ENCODE measurements around the gene LY9.

LY9 gene

DNA sequence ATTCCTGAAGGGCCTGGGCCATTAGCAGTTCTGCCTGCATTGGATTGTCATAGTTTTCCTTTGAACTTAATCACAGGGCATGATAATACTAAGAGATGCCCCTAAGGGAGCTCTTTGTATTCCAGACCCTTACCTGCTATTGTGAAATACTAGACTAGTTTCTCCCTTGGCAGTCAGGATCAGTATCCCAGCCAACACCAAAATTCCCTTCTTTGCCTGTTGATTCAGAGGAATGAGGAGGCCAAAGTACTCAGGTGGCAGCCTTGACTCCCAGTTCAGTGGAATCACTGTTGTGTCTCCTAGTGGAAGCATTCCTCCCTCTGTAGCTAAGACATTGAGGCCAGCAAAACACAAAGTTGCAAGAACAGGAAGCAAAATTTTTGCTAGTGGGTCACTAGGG, 36.2 kb upstream of the LY9 start:
- Histone ChIP-seq H3K27ac (ENCODE audit: low read depth, low read length) (no peak overlapping the region), H3K4me1 (ENCODE audit: control insufficient read depth, low read length) (no peaks in the 10 kb centered on the region), H3F3A (ENCODE audit: control insufficient read depth, insufficient read depth) (no peaks in the 10 kb centered on the region), H3K9me3 (ENCODE audit: control insufficient read depth, insufficient read depth, low read length) (no peaks in the 10 kb centered on the region), H3K27me3 (ENCODE audit: control insufficient read depth, low read length) (no peaks in the 10 kb centered on the region), H3K79me2 (ENCODE audit: control insufficient read depth, low read length) (no peaks in the 10 kb centered on the region), H4K20me1 (ENCODE audit: control insufficient read depth, insufficient read depth, low read depth, low read length) (no peaks in the 10 kb centered on the region), H3K4me3 (ENCODE audit: low read length) (no peak overlapping the region), H3K4me2 (ENCODE audit: low read length) (no peak overlapping the region), H3K9me2 (replicated peaks; ENCODE audit: control insufficient read depth, low read length) (no peaks in the 10 kb centered on the region), H3K36me3 (ENCODE audit: control insufficient read depth, low read length) (no peaks in the 10 kb centered on the region)
- no peak for TF ChIP-seq EZH2phosphoT487 (IDR thresholded peaks at IDR 0.05; ENCODE audit: borderline replicate concordance, low read length)
- TF ChIP-seq, protein P1, sequence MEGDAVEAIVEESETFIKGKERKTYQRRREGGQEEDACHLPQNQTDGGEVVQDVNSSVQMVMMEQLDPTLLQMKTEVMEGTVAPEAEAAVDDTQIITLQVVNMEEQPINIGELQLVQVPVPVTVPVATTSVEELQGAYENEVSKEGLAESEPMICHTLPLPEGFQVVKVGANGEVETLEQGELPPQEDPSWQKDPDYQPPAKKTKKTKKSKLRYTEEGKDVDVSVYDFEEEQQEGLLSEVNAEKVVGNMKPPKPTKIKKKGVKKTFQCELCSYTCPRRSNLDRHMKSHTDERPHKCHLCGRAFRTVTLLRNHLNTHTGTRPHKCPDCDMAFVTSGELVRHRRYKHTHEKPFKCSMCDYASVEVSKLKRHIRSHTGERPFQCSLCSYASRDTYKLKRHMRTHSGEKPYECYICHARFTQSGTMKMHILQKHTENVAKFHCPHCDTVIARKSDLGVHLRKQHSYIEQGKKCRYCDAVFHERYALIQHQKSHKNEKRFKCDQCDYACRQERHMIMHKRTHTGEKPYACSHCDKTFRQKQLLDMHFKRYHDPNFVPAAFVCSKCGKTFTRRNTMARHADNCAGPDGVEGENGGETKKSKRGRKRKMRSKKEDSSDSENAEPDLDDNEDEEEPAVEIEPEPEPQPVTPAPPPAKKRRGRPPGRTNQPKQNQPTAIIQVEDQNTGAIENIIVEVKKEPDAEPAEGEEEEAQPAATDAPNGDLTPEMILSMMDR (IDR thresholded peaks at IDR 0.05; ENCODE audit: low read depth, low read length, poor library complexity, severe bottlenecking): no peak

DNA sequence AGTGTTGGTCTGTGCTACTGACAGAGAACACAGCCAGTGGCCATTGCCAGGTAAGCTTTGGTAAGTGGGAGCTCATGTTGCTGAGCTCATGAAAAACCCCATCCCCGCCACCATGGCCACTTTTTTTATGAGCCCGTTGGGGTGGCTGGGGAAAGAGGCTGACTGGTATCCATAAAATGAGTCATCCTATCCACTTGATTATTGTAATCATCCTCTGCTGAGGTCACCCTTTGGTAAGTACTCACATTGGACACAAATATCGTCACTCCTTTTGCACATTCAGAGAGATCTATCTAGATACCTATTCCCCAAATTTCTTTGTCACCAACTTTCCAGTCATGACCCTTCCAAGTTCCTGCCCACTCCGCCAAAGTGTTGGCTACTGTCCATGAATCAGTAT, 34.9 kb upstream of the LY9 start:
- no peaks in the 10 kb centered on the region for H3K9me2 ChIP-seq (replicated peaks; ENCODE audit: control insufficient read depth, low read length)
- H3K36me3 ChIP-seq (ENCODE audit: control insufficient read depth, low read length): no peaks in the 10 kb centered on the region
- no peaks in the 10 kb centered on the region for H3K4me1 ChIP-seq (ENCODE audit: control insufficient read depth, low read length)
- TF ChIP-seq EZH2phosphoT487 (IDR thresholded peaks at IDR 0.05; ENCODE audit: borderline replicate concordance, low read length): no peak
- TF ChIP-seq, protein P1 (IDR thresholded peaks at IDR 0.05; ENCODE audit: low read depth, low read length, poor library complexity, severe bottlenecking): no peak
- no peak overlapping the region for H3K4me2 ChIP-seq (ENCODE audit: low read length)
- H3F3A ChIP-seq (ENCODE audit: control insufficient read depth, insufficient read depth): no peaks in the 10 kb centered on the region
- H3K27me3 ChIP-seq (ENCODE audit: control insufficient read depth, low read length): no peaks in the 10 kb centered on the region
- no peak overlapping the region for H3K4me3 ChIP-seq (ENCODE audit: low read length)
- no peak overlapping the region for H3K27ac ChIP-seq (ENCODE audit: low read depth, low read length)
- no peaks in the 10 kb centered on the region for H3K9me3 ChIP-seq (ENCODE audit: control insufficient read depth, insufficient read depth, low read length)
- H3K79me2 ChIP-seq (ENCODE audit: control insufficient read depth, low read length): no peaks in the 10 kb centered on the region
- H4K20me1 ChIP-seq (ENCODE audit: control insufficient read depth, insufficient read depth, low read depth, low read length): no peaks in the 10 kb centered on the region

DNA sequence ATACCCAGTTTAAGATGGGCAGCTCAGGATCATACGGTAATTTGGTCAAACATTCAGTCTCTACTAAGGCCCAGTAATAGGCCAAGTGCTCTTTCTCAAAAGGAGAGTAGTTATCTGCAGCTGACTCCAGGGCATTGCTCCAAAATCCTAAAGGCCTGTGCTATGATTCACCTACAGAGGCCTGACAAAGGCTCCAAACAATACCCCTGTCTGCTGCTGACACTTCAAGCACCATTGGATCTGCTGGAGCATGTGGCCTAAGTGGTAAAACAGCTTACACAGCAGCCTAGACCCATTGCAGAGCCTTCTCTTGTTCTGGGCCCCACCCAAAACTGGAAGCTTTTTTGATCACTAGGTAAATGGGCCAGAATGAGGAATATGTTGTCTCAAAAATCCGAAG, 34.1 kb upstream of the LY9 start:
- Histone ChIP-seq H3K4me1 (ENCODE audit: control insufficient read depth, low read length) (no peaks in the 10 kb centered on the region), H4K20me1 (ENCODE audit: control insufficient read depth, insufficient read depth, low read depth, low read length) (no peaks in the 10 kb centered on the region), H3K4me3 (ENCODE audit: low read length) (no peak overlapping the region), H3K9me3 (ENCODE audit: control insufficient read depth, insufficient read depth, low read length) (no peaks in the 10 kb centered on the region), H3K27ac (ENCODE audit: low read depth, low read length) (no peak overlapping the region), H3K9me2 (replicated peaks; ENCODE audit: control insufficient read depth, low read length) (no peaks in the 10 kb centered on the region), H3K79me2 (ENCODE audit: control insufficient read depth, low read length) (no peaks in the 10 kb centered on the region), H3F3A (ENCODE audit: control insufficient read depth, insufficient read depth) (no peaks in the 10 kb centered on the region), H3K36me3 (ENCODE audit: control insufficient read depth, low read length) (no peaks in the 10 kb centered on the region), H3K27me3 (ENCODE audit: control insufficient read depth, low read length) (no peaks in the 10 kb centered on the region), H3K4me2 (ENCODE audit: low read length) (no peak overlapping the region)
- TF ChIP-seq, protein P1 (IDR thresholded peaks at IDR 0.05; ENCODE audit: low read depth, low read length, poor library complexity, severe bottlenecking): no peak
- TF ChIP-seq EZH2phosphoT487 (IDR thresholded peaks at IDR 0.05; ENCODE audit: borderline replicate concordance, low read length): no peak

DNA sequence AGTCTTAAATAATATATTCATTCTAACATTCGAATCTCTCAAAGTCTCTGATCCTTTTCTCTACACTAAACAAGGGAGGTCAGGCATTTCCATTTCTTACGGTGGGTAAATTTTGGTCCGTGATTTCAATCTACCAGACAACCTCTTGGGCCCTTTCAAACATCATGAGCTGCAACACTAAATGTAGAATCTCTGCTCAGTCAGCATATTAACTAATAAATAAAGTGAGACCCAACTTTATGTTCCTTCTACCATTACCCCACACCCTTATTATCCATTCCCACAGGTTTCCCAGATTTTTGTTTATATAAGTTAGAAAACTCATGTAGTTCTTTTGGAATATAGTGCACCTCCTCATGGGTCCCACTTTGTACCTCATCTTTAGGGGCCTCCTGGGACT, 32.0 kb upstream of the LY9 start:
- H3K9me3 ChIP-seq (ENCODE audit: control insufficient read depth, insufficient read depth, low read length): no peaks in the 10 kb centered on the region
- no peaks in the 10 kb centered on the region for H3K36me3 ChIP-seq (ENCODE audit: control insufficient read depth, low read length)

More for the DNA sequence above, 32.0 kb upstream of the LY9 start:
- H3F3A ChIP-seq (ENCODE audit: control insufficient read depth, insufficient read depth): no peaks in the 10 kb centered on the region
- no peaks in the 10 kb centered on the region for H4K20me1 ChIP-seq (ENCODE audit: control insufficient read depth, insufficient read depth, low read depth, low read length)
- H3K4me1 ChIP-seq (ENCODE audit: control insufficient read depth, low read length): peaks cover 5% of the 10 kb centered on the region
- H3K79me2 ChIP-seq (ENCODE audit: control insufficient read depth, low read length): no peaks in the 10 kb centered on the region
- no peak overlapping the region for H3K4me3 ChIP-seq (ENCODE audit: low read length)
- TF ChIP-seq, protein P1 (IDR thresholded peaks at IDR 0.05; ENCODE audit: low read depth, low read length, poor library complexity, severe bottlenecking): no peak
- TF ChIP-seq EZH2phosphoT487 (IDR thresholded peaks at IDR 0.05; ENCODE audit: borderline replicate concordance, low read length): no peak
- H3K27ac ChIP-seq (ENCODE audit: low read depth, low read length): no peak overlapping the region
- no peaks in the 10 kb centered on the region for H3K9me2 ChIP-seq (replicated peaks; ENCODE audit: control insufficient read depth, low read length)
- no peak overlapping the region for H3K4me2 ChIP-seq (ENCODE audit: low read length)
- no peaks in the 10 kb centered on the region for H3K27me3 ChIP-seq (ENCODE audit: control insufficient read depth, low read length)
